Measurements from ENCODE around the gene OR6N1.

The OR6N1 gene

GRCh38 chr1:158752155-158752712, 19.8 kb downstream of the OR6N1 start:
- no peak for DNase-seq (ENCODE audit: low read depth in 2 of 3, low spot score in 1 of 3)

GRCh38 chr1:158735848-158736247, 36.1 kb downstream of the OR6N1 start:
- no peak for DNase-seq (ENCODE audit: low read depth in 2 of 3, low spot score in 1 of 3)

- no peak for DNase-seq (ENCODE audit: low read depth in 2 of 3, low spot score in 1 of 3)
Measured at GRCh38 chr1:158732524-158732923, 39.5 kb downstream of the OR6N1 start.

- no peak for DNase-seq (ENCODE audit: low read depth in 2 of 3, low spot score in 1 of 3)
Measured at GRCh38 chr1:158731707-158732106, 40.3 kb downstream of the OR6N1 start.

- DNase-seq (ENCODE audit: low read depth in 2 of 3, low spot score in 1 of 3) = no peak
Measured at GRCh38 chr1:158730453-158730852, 41.5 kb downstream of the OR6N1 start.

GRCh38 chr1:158728510-158729225, 43.3 kb downstream of the OR6N1 start:
- DNase-seq (ENCODE audit: low read depth in 2 of 3, low spot score in 1 of 3) = no peak

GRCh38 chr1:158724442-158724841, 47.6 kb downstream of the OR6N1 start:
- no peak for DNase-seq (ENCODE audit: low read depth in 2 of 3, low spot score in 1 of 3)

GRCh38 chr1:158720620-158721019, 51.4 kb downstream of the OR6N1 start, which contains the start of gene OR6K3:
Gene OR6K3, minus strand, starts transcription at chr1:158720720. Its CDS starts 2,605 bp downstream, at chr1:158718115.
- no peak for DNase-seq (ENCODE audit: low read depth in 2 of 3, low spot score in 1 of 3)

- no peak for DNase-seq (ENCODE audit: low read depth in 2 of 3, low spot score in 1 of 3)
Measured at GRCh38 chr1:158719664-158720063, 52.3 kb downstream of the OR6N1 start.

- DNase-seq (ENCODE audit: low read depth in 2 of 3, low spot score in 1 of 3) = no peak
Measured at GRCh38 chr1:158717344-158717743, 54.7 kb downstream of the OR6N1 start.

- DNase-seq (ENCODE audit: low read depth in 2 of 3, low spot score in 1 of 3) = no peak
Measured at GRCh38 chr1:158716335-158716734, 55.7 kb downstream of the OR6N1 start.

GRCh38 chr1:158714754-158715153, 57.2 kb downstream of the OR6N1 start:
- DNase-seq (ENCODE audit: low read depth in 2 of 3, low spot score in 1 of 3) = no peak
